DMS 273 treated with DMSO at 0.1 percent for 48 hours (cell line): Measurements from ENCODE around the gene PDE1C.

Source experiments
- DNase-seq: peaks from one replicate; lab custom pipeline; 2025; lab: John Stamatoyannopoulos, UW

PDE1C gene

DNA sequence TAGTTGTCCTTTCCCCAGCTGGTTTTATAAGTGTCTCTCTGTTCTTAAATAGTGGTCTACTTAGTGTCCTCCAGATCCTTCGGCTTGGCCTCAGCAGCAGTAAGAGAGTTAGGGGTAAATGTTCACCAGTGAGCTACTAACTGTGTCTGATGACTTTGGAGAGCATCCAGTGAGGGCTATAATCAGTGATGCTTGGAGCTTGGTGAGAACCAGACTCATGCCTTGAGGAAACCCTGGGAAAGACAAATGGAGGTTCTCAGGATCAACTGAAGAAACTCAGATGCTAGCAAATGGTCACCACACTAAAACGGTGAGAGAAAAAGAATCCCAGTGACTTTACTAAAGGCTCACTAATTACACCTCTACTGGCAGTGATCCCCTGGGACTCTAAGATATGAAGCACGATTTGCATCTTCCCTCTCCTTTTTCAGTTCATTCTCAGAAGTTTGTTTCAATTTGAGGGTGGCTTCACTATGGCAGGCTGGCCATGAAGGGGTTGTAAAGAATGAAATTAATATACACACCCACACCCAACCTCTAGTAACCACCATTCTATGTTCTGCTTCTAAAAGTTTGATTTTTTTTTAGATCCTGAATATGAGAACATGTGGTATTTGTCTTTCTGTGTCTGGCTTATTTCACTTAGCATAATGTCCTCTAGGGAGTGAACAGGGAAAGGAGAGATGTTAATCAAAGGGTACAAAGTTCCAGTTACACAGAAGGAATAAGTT is 177.9 kb downstream of the PDE1C start:
- DNase-seq = no peak

DNA sequence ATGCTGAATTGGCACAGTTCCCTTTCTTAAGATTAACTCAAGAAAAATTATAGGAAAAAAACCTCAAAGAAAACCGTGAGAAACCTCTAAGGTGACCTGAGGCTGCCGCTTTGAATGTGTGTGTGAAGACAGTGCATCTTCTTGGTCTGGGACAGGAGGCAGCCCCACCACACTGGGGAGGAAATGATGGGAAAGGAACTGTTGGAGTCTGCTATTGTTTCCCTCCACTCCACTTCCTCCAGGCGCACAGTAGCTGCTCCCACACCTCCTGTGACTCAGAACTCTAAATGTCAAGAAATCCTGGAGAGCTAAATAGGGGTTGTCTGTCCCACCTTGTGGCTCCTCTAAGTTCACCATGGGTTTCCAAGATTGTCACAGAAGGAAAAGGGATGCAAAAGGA is 179.4 kb downstream of the PDE1C start:
- no peak for DNase-seq

- no peak for DNase-seq
Measured at GRCh38 chr7:31890198-31890597, 180.0 kb downstream of the PDE1C start.

DNA sequence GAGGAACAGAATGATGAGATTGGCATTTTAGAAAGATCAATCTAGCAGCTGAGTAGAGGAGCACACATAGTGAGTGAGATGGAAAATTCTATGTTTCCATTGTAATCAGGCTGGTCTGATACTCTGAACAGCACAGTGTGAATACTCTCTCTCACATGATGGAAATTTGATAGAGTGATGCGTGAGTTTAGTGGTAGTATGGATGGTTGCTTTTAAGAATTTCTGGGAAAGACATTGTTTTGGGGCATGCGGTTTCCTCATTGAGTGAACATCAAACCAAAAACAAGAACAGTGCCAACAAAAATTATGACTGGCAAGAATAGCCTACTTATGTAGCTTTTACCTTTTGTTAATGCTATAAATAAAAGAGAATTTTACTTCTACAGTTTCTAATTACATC is 183.2 kb downstream of the PDE1C start:
- no peak for DNase-seq

DNA sequence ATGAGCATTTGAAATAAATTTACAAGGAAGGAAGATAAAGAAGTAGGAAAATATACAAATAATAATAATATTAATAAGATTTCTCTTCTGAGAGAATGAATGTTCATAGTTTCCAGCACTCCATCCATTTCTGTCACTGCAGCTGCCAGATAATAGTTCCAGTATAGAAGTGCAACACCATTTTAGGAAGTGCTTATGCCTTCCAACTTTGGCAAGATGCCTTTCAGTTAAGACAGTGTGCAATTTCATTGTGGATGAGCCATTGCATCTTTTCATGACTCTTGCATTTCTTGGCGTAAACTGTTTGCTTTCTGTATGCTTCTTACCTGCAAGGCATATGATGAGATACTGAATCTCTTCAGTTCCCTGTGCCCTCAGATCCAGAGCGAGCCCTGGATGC is 185.0 kb downstream of the PDE1C start:
- DNase-seq = no peak

GRCh38 chr7:31883761-31884164 is 186.4 kb downstream of the PDE1C start:
- DNase-seq = no peak

- peak; percentile 92 for DNase-seq
Measured at GRCh38 chr7:31882187-31882586, 188.0 kb downstream of the PDE1C start.

DNA sequence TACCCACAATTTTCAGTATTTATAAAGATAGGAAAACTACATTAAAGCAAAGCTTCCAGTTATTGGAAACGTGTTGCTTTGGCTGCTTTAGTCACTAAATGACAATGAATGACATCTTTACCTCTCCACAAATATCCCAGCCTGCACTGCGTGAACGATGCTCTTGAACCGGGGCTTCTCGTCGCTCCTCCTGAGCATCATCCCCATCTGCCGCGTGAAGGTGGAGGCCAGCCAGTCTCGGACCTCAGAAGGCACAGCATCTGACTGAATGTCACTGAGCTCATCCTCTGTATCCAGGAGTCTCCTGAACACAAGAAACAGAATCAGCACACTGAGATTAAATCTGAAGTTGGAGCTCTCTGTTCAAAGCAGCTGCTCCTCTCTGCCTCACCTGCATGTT is 191.3 kb downstream of the PDE1C start:
- no peak for DNase-seq

DNA sequence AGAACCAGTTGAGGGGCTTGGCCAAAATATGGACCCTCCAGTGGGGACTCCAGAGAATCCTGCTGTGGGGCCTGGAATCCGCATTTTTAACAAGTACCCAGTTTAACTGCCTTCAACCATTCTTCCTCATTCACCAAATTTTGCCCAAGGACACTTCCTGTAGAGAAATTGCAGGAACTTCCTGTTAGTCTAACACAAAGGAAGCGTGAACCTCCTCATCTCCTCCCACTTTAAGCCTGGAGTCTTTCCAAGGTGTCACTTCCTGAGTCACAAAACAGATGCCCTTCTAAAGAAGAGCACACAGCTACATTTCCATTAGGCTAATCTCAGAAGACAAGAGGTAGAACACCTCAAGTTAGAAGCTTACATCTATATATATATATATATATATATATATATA is 194.8 kb downstream of the PDE1C start:
- no peak for DNase-seq

- no peak for DNase-seq
Measured at GRCh38 chr7:31874631-31875386, 195.4 kb downstream of the PDE1C start.

- DNase-seq = no peak
Measured at GRCh38 chr7:31873816-31874597, 196.2 kb downstream of the PDE1C start.

DNA sequence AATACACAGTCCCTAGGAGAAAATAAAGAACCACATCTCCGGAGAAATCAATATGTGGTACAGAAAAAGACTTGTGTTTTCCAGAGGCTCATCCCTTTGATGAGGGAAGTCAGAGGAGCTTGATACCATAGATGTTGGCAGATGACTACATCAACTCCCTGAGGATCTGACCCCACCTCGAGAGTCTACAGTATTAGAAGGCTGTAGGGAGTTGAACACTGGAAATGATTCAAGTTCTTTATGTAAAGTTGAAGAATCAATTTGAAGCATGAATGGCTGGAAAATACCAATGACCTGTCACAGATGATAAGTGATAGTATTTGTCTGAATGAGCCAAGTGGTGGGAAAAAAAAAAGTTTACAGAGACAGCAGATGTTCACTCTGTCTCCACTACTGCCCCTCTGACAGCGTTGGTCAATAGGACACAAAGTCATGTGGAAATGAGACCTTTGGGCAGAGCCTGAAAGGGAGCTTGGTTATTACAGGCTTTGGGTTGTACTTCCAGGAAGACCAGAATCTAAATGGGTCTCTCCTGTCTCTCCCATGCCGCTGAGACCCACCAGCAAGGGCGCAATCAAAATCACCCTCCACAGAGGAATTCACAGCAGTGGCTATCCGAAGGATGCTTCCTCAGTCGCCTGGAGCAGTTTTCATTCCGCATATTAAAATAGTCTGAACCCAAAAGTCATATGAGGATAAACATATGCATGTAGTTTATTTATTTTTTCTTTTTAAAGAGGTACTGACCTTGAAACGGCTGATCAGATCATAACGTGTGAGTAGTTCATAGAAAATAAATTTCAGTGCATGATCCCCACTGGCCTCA is 197.4 kb downstream of the PDE1C start:
- DNase-seq = no peak

DNA sequence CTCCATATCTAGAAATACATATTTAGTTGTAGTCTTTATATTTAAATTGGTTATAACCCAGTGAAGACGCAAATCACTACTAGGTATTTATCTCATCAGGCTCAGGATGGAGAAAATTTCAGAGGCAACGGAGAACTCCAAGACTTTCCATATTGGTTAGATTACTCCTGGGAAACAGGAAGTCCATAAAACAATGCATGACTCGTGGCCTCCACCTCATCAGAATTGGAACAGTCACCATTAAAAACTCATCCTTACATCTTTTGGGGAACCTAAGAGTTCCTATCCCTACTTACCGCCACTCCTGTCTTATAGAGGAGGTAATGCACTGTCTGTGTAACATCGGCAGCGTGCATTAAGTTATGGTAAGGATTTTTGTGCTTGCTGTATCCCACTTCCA is 205.6 kb downstream of the PDE1C start:
- DNase-seq = no peak

DNA sequence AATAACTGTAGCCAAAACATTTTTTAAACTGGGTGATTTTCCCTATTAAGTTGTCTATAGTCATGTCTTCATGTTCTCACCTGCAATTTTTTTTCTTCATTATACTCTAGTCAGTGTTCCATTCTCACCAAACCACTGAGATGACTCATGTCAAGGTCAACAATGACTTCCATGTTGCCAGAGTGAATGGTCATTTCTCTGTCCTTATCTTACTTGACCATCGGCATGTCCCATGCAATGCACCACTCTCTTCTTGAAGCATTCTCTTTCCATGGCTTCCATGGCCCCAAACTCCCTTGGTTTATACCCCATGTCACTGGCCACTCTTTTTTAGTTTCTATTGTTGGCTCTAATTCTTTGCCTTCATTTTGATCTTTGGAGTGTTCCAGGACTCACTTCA is 209.3 kb downstream of the PDE1C start:
- DNase-seq = no peak

DNA sequence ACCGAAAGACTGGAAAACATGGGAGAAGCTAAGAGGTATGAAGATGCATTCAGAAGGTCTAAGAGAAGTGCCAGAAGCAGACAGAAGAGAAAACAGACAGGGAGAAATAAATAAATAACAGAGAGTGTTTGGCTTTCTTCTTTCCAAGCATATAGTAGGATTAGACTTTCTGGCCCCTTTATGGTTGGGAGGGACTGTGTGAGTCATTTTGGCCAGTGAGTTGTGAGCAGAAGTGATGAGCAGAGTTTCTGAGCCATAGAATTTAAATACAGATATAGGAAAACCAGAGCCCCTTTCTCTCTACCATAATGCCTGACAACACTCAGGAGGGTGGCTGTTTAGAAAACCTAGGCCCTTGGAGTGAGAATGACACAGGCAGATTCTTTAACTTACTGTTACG is 212.2 kb downstream of the PDE1C start:
- DNase-seq = no peak

DNA sequence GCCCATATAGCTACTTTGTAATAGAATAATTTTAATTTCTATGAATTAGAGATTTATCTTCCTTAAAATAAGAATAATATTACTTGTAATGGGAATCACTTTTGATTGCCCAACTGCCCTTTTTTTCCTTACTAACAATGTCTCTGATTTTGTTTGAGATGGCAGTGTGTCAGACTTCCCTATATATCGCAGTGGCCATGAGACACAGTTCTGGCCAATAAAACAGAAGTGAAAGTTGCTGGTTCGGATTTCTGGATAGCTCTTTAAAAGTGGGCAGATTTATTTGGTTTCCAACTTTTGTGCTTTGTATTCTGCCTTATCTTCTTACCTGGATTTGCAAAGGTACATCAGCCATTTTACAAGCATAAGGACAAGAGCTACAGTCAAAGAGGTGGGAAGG is 213.0 kb downstream of the PDE1C start:
- DNase-seq = no peak

DNA sequence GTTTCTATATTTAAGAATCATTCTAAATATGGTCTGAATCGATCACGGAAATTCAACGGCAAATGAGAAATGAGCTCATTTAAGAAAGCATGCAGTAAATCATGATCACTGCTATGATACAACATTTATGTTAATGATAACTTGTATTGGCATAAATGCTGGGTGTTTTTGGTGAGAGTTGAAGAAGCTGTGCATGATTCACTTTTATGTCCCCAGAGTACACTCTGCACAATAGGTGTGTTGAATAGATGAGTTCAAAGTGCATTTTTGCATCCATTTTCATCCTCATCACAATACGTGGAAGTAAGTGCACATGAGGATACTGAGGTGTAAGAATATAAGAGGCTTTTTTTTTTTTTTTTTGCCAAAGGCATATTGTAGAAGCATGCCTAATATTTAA is 213.9 kb downstream of the PDE1C start:
- no peak for DNase-seq

DNA sequence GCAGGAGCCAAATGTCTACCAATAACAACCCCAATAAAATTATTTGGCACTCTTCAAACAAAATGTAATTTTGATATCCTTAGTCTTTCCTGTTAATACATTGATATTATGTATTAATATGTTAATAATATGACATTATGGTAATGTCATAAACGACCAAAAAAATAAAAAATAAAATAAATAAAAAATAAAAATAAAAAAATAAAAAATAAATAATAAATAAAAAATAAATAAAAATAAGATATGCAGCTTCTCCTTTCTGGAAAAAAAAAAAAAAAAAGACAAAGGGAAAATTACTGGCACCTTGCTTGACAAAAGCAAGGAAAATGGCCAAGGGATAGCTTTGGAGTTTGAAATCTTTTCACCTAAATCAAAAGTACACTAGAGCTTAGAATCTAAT is 214.7 kb downstream of the PDE1C start:
- DNase-seq = no peak

DNA sequence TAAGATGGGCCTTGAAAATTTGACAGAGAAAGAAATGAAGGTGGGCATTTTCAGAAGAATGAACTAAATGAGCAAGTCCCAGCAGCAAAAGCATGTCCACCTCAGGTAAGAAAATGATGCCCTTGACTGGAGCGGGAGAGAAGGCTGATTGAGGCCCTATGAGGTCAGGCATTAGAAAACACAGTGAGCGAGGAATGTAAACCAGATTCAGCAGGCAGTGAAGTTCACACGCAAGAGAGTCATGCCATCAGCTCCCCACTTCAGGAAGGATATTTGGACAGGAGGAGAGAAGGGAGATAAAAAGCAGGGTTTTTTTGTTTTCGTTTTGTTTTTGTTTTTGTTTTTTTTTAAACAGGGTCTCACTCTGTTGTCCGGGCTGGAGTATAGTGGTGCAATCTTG is 216.8 kb downstream of the PDE1C start:
- no peak for DNase-seq

DNA sequence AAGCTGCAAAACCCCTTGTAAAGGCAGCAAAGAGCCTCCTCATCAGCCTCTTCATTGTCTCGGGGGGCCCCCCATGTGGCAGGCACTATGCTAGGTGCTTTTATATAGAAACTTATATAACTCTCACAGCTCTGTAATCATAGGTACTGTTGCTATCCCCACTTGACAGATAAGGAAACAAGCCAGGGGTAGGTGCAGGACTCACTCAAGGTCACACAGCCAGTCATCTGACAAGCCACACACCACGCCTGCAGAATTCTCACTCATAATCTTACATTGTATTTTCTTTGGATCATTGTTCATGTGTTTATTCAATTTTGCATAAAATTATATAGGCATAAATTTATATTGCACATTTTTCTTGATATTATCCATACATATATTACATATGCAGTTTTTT is 217.7 kb downstream of the PDE1C start:
- no peak for DNase-seq

DNA sequence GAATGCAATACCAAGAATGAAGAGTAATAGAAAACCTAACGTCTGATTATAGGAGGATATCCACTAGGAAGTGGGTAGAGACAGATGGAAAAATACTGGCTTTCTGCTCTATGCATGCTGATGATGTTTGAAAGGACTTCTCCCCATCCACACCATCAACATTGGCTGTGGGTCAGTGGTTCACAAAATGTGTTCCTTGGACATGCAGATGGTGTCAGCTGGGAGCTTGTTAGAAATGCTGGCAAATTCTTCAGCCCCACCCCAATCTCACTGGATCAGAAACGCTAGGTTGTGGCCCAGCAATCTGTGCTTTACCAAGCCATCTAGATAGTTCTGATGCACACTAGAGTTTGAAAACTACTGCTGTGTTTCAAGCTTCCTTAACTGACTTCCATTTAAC is 219.1 kb downstream of the PDE1C start:
- no peak for DNase-seq

GRCh38 chr7:31850601-31851000 is 219.6 kb downstream of the PDE1C start:
- no peak for DNase-seq
